Heart left ventricle (tissue), 16 donors: Measurements from ENCODE around the gene GPR161. TPM values are rescaled to one million over a fixed set of nuclear protein-coding genes. Genes with fewer than 3 reads are reported as not detected.

Experiments used
- ATAC-seq, 4 donors: fragments of 200-7000 bp; cut with Tn5 transposase; one replicate each; pipeline ENCODE4 v1.9.1; 2020 to 2022; ENCODE audit warnings: moderate library complexity in 4 of 4, mild to moderate bottlenecking in 3 of 4, moderate number of reproducible peaks in 1 of 4
- DNase-seq, 5 donors: peaks; one replicate each; pipeline ENCODE4 v3.0.0-alpha.2; 2020
- H3K27ac ChIP-seq, 12 donors: fragments of 200-600 bp; sonication (generic) in 4 of 12; one replicate each; pipeline versions ENCODE4 v1.5.0 to v1.8.0; 2016 to 2022; ENCODE audit warnings: mild to moderate bottlenecking in 2 of 12
- H3K27me3 ChIP-seq, 9 donors: fragments of 200-600 bp; sonication (generic) in 2 of 9; one replicate each; pipeline versions ENCODE4 v1.5.1 to v1.8.0; 2016 to 2022; ENCODE audit warnings: mild to moderate bottlenecking in 3 of 9
- H3K36me3 ChIP-seq, 9 donors: fragments of 200-600 bp; sonication (generic) in 2 of 9; one replicate each; pipeline versions ENCODE4 v1.5.0 to v1.8.0; 2018 to 2022; ENCODE audit warnings: mild to moderate bottlenecking in 2 of 9
- H3K4me1 ChIP-seq, 12 donors: fragments of 200-600 bp; sonication (generic) in 4 of 12; one replicate each; pipeline versions ENCODE4 v1.5.0 to v1.8.0; 2016 to 2022; ENCODE audit warnings: mild to moderate bottlenecking in 3 of 12
- H3K4me3 ChIP-seq, 12 donors: fragments of 200-600 bp; sonication (generic) in 4 of 12; one replicate each; pipeline versions ENCODE4 v1.5.0 to v1.8.0; 2017 to 2022; ENCODE audit warnings: mild to moderate bottlenecking in 9 of 12, moderate library complexity in 4 of 12
- H3K9me3 ChIP-seq, 12 donors: fragments of 200-600 bp; sonication (generic) in 4 of 12; one replicate each; pipeline versions ENCODE4 v1.5.0 to v1.8.0; 2016 to 2022; ENCODE audit warnings: mild to moderate bottlenecking in 1 of 12
- CTCF ChIP-seq, 12 donors: fragments of 200-600 bp; sonication (generic) in 4 of 12; IDR thresholded peaks; one replicate each; pipeline versions ENCODE4 v1.5.0 to v1.8.0; 2018 to 2022; ENCODE audit warnings: antibody characterized with exemption in 12 of 12, mild to moderate bottlenecking in 5 of 12
- POLR2A ChIP-seq, 2 donors: fragments of 450-650 bp; IDR thresholded peaks; one replicate each; pipeline ENCODE4 v1.6.1; 2017; ENCODE audit warnings: antibody characterized with exemption in 2 of 2, mild to moderate bottlenecking in 2 of 2, moderate library complexity in 2 of 2
- WGBS, 4 donors: extraction: QIAGEN DNeasy Blood & Tissue Kit in 2 of 4; methylation state at CpG; one replicate each; pipeline versions ENCODE4 v1.1.5 to v1.1.7; 2013 to 2018; 5-methylcytosine and 5-hydroxymethylcytosine counted together
- intact Hi-C, 10 donors: fragments of 100-400 bp; cut with DNase I; formaldehyde crosslinking; loops; one replicate each; pipeline versions ENCODE4 v1.11.1 to v1.14.2; 2022
- polyA plus RNA-seq, 2 donors: library from polyadenylated mRNA; stranded (reverse); fragments of 200-250 nt; gene quantifications; one replicate each; pipeline ENCODE4 v1.2.3, GENCODE V29; 2013
- total RNA-seq, 9 donors: library from RNA; depleted of rRNA in 2 of 9; stranded (reverse); fragments of >200 nt in 2 of 9; fragmentation: NEBNext Ultra II Directional in 3 of 9; extraction: Animal tissue kit (Norgen Biotek cat#: 25700) in 3 of 9; gene quantifications; one replicate each; pipeline versions ENCODE4 v1.1.0 to v1.2.4, GENCODE V29; 2016 to 2023
- donor health status: ischemic (EF 13 %, LVEDD 7.1; RV severe dilation, severe dysfunction).
- donor health status: healthy with polysubstance abuse.
- donor health status: DM: no; HTN: yes; CAD: no.
- donor health status: DM: no; HTN: no; CAD: no.
- donor health status: ischemic (EF 25% LVEDD 6.9; RV normal size, moderate dysfunction).
- donor health status: ischemic (EF 25% LVEDD 5.7; RV mildly dilated, moderate dysfunction).
- donor health status: healthy.
- donor health status: DM: yes; HTN: yes; CAD: no.
- donor health status: ischemic (EF 35%, LVEDD 5.7; RV mildly dilated, moderate dysfunction).
- donor health status: nonischemic (EF 11% LVEDD 7.7; RV severe dilation, severe dysfunction).
- donor health status: DM: yes; HTN: yes; CAD: no.
- donor health status: PGD.
- donor health status: ischemic (EF 29% LVEDD 5.4; RV normal size, mild dysfunction).
- donor health status: nonischemic (EF 23%, LVEDD 6.1; RV moderate dilation, normal function).

GPR161 gene
- total and polyA plus RNA-seq, 11 donors = 0.95 to 4.8 (median 2.4) TPM

DNA sequence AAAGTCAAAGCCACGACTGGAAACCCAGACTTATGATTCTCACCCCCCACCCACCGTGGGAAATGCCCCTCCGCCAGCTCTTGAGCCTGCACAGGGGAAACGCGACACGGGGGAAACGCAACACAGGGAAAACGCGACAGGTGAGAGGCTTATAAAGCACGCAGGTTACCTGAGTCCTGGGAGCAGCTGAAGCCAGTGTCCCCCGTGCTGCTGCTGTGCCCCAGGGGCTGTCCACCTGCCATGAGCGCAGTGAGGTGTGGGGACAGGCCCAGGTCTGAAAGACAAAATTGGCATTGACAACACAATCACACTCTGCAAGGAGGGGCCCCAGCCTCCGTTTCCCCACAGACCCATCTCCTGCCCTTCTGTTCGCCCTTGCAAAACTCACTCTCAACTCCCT is 46.3 kb downstream of the GPR161 start:
- TF ChIP-seq POLR2A (IDR thresholded peaks at IDR 0.05) (no peak), CTCF (IDR thresholded peaks at IDR 0.05) (no peak)
- intact Hi-C loops = loop anchor here in 4 of 10 donors (5.0 to 10.0 kb wide), 3 partner anchors 57 to 234 kb away; no protein-coding TSS in a partner anchor
- H3K36me3 ChIP-seq = peaks cover 0 to 13% (median 0%) of the 10 kb centered on the region in 9 donors
- H3K9me3 ChIP-seq = no peaks in the 10 kb centered on the region
- H3K4me1 ChIP-seq = peaks cover 0 to 13% (median 2%) of the 10 kb centered on the region in 12 donors
- no peak overlapping the region for H3K27ac ChIP-seq
- WGBS, 4 donors = 91 to 98% (median 94%) methylated on average over 14 of the region's 14 CpGs
- H3K27me3 ChIP-seq = no peaks in the 10 kb centered on the region
- no peak overlapping the region for H3K4me3 ChIP-seq
- no peak for DNase-seq
- ATAC-seq = no peak

DNA sequence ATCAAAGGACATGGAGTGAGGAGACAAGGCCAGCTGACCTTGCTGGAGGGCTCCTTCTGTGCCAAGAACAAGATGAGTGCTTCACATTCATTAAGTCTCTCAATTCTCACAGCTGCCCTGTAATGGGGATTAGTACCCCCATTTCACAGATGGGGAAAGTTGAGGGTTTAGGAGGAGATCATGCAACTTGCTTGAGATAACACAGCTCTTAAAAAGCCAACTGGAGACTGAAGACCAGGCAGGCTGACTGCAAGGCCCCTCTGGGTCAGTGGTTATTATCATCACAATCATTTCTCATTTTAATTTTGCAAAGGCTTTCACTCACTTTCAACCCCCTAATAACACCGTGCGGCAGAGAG is 46.8 kb downstream of the GPR161 start:
- intact Hi-C loops = loop anchor here in 9 of 10 donors (5.0 to 10.0 kb wide), 9 partner anchors 47 to 375 kb away; partner anchors contain the start of genes DCAF6 (in 2 of the 9), GPR161 (in 2 of the 9), MPC2 (in 2 of the 9) and MPZL1 (in 2 of the 9)
- ATAC-seq = no peak
- Histone ChIP-seq H3K27me3 (no peaks in the 10 kb centered on the region), H3K4me1 (peaks cover 0 to 16% (median 6%) of the 10 kb centered on the region in 12 donors), H3K27ac (no peak overlapping the region), H3K9me3 (no peaks in the 10 kb centered on the region), H3K4me3 (no peak overlapping the region), H3K36me3 (peaks cover 0 to 13% (median 0%) of the 10 kb centered on the region in 9 donors)
- 95 to 100% (median 97%) methylated on average over 2 of the region's 2 CpGs for WGBS, 4 donors
- TF ChIP-seq POLR2A (IDR thresholded peaks at IDR 0.05) (no peak), CTCF (IDR thresholded peaks at IDR 0.05) (no peak)
- no peak for DNase-seq

- ATAC-seq (no peak), DNase-seq (no peak)
- H3K27me3 ChIP-seq = no peaks in the 10 kb centered on the region
- 92 to 97% (median 94%) methylated on average over 12 to 13 of the region's 13 CpGs for WGBS, 4 donors
- no peaks in the 10 kb centered on the region for H3K9me3 ChIP-seq
- peaks cover 0 to 13% (median 0%) of the 10 kb centered on the region in 9 donors for H3K36me3 ChIP-seq
- intact Hi-C loops = loop anchor here in 8 of 10 donors (5.0 to 10.0 kb wide), 6 partner anchors 48 to 375 kb away; partner anchors contain the start of genes DCAF6 (in 2 of the 8), GPR161 (in 2 of the 8), MPC2 (in 2 of the 8) and MPZL1 (in 2 of the 8)
- H3K4me3 ChIP-seq = no peak overlapping the region
- TF ChIP-seq CTCF (IDR thresholded peaks at IDR 0.05) (no peak), POLR2A (IDR thresholded peaks at IDR 0.05) (no peak)
- H3K4me1 ChIP-seq = peaks cover 0 to 21% (median 11%) of the 10 kb centered on the region in 12 donors
- H3K27ac ChIP-seq = no peak overlapping the region
Measured at GRCh38 chr1:168089326-168089978, 47.3 kb downstream of the GPR161 start.

DNA sequence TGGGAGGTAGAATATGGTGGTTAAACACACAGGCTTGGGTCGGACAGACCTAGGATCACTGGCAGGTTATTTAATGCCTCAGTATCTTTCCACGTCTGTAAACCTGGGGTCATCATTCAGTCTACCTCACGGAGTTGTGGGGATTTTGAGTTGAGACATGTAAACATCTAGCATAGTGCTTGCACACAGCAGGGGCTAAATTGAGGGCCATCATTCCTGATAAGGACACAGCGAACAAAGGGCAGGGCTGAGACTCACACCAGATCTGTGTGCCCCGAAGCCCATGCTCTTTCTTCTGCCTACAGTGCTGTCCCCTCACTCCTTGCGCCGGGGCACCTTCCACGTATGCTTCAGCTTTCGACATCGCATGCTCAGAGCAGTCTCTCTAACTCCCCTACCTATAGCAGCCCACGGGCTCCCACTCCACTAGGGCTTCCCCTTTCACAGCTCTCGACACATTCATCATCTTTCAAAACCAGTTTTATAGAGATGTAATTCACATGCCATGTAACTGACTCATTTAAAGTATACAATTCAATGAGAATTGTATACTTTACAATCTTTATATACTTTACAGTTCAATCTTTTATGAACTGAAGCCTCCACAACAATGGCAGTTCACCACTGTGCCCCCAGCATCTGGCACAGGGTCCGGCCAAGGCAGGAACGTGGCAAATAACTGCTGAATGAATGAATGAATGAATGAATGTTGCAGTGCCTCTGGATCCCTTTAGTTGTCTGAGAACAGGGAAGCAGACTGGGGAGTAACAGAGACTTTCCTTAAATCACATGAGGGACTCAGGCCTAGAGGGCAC is 48.0 kb downstream of the GPR161 start:
- DNase-seq = no peak
- Histone ChIP-seq H3K4me1 (peaks cover 0 to 28% (median 15%) of the 10 kb centered on the region in 12 donors), H3K36me3 (peaks cover 0 to 13% (median 0%) of the 10 kb centered on the region in 9 donors), H3K4me3 (no peak overlapping the region), H3K9me3 (no peaks in the 10 kb centered on the region), H3K27ac (no peak overlapping the region), H3K27me3 (no peaks in the 10 kb centered on the region)
- intact Hi-C loops = loop anchor here in 8 of 10 donors (5.0 to 10.0 kb wide), 6 partner anchors 49 to 374 kb away; partner anchors contain the start of genes DCAF6 (in 2 of the 8), GPR161 (in 2 of the 8), MPC2 (in 2 of the 8) and MPZL1 (in 2 of the 8)
- no peak for ATAC-seq
- no peak for TF ChIP-seq CTCF (IDR thresholded peaks at IDR 0.05)
- no peak for TF ChIP-seq POLR2A (IDR thresholded peaks at IDR 0.05)
- WGBS, 4 donors = 95 to 96% (median 96%) methylated on average over 14 of the region's 14 CpGs
